Measurements from ENCODE around the gene PDYN.
A peak's percentile ranks its signal among the peaks of the same experiment; 100 is the strongest.

Gene PDYN

DNA sequence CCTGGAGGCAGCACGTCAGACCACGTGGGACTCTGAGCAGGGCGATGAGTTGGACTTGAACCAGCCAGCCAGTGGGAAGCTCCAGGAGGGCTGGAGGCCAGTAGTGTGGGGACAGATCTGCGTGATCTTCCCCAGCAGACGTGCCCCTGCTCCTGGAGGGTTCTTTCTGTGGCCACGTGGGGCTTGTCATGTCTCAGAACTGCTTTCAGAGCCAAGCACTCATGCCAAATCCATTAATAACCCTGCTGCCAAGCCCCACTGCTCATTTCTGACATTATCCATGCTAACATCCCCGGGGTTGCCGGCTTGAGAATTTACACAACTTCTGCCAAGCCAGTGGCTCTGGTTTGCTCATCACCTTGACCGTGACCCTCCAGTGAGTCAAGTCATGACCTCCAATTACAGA lies 60.4 kb downstream of the PDYN start:
- peak in 1 of 4 experiments; percentile 48 for DNase-seq

DNA sequence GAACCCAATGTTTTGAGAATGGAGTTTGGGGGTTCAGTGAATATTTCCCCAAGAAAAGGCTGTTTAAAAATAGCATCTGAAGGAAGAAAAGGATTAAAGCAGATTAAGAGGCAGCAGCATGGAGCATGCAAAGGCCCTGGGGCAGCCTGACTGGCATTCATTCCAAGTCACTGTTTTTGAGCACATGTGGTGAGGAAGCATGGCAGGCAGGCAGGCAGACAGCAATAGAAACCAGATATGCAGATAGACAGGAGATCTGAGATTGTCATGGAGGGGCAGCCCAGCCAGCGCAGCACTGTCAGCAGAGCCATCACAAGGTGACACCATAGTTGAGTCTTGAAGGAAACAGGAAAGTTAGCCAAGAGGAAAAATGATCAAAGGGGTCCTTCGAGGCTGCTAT lies 60.9 kb downstream of the PDYN start:
- DNase-seq: no peak

DNA sequence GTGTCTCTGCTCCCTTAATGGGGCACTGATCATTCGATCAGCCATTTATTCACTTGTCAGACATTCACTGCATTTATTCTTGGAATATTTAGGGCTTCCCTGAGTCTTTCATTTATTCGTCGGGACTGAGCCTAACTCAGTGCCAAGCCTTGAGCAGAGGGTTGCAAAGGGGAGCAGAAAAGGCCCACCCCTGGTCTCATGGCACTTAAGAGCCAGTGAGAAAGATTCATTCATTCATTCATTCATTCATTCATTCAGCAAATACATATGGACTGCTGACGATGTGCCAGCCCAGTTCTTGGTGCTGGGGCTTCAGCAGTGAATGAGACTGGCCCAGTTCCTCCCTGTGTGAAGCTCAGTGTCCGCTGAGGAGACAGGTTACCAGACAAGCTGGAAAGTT lies 62.0 kb downstream of the PDYN start:
- DNase-seq: no peak

DNA sequence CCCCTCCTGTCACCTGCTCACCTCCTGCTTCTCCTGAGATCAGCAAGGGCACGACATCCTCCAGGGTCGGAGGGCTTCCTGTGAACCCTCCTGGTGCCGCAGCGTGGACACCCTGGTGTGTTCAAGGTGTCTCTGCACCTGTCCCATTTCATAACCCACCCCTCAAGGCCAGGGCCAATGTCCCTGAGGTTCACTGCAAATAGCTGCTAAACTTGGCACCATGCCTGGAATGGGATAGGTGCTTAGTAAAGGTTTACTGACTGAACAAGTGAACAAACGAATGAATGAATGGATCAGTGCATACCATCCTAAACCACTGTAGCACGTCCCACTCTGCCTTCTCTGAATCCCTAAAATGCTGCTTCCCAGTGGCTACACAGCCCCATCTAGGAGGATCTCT lies 63.7 kb downstream of the PDYN start:
- DNase-seq: no peak

DNA sequence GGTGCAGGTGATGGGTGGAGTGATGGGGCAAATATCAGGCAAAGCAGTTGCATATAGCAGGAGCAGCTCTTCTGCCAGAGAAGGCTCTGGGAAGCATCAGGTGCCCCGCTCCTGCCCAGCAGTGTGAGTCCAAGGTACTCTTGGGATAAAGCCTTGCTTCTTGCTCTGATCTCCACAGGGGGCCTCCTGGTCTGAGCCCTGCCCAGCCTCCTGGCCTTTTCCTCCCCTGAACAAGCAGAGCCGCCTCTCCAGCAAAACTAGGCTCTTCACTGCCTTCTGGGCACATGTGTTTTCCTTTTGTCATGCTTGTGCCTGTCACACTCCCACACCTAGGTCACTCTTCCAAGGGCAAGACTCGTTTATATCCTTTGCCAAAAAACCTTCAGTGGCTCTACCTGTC lies 64.4 kb downstream of the PDYN start:
- no peak for DNase-seq

DNA sequence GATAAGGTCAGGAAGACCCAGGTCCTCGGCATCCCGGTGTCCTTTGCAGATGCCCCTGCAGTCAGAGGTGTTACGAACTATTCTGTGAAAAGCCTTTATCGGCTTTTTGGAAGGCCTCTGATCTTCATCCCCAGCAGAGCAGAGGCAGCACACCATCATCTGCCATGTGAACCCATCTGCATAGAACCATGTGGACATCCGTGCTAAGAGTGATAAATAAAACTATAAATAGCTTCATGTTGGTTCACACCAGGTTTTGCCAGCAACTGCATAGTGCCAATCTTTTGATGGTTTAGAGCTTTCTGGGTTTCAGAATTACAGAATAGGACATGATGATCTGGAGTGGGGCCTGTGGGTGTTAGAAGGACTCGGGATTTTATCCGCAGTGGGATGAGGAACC lies 65.1 kb downstream of the PDYN start:
- DNase-seq: no peak
